ENCODE measurements around the gene NUP133. TPM values are rescaled to one million over a fixed set of nuclear protein-coding genes. Genes with fewer than 3 reads are reported as not detected.
A peak's percentile ranks its signal among the peaks of the same experiment; 100 is the strongest.

NUP133 gene
- total and polyA plus RNA-seq, 10 of the 15 experiments (the other 5 are each of a cell fraction or from before 2014, with no cell fraction given): 10.9 to 45.4 (median 29.2) TPM

- H3K4me1 ChIP-seq (ENCODE audit: control insufficient read depth, insufficient read depth, low read length): peaks cover 17% of the 10 kb centered on the region
- H3K36me3 ChIP-seq (ENCODE audit: control insufficient read depth in 2 of 2, insufficient read depth in 2 of 2, low read length in 1 of 2): peaks cover 0 to 3% of the 10 kb centered on the region in 2 experiments; a peak in 1 of 4 replicates
- H3K4me3 ChIP-seq: no peak overlapping the region
- ATAC-seq (no peak), DNase-seq (ENCODE audit: low read depth, low spot score) (no peak), FAIRE-seq (peak; percentile 64)
- TF ChIP-seq CBFB (IDR thresholded peaks at IDR 0.05; ENCODE audit: low read depth): no peak
- TF ChIP-seq PKNOX1 (IDR thresholded peaks at IDR 0.05): no peak
- TF ChIP-seq CEBPZ (IDR thresholded peaks at IDR 0.05; ENCODE audit: low read depth, low read length): no peak
- no peak for TF ChIP-seq ZNF24 (IDR thresholded peaks at IDR 0.05)
- TF ChIP-seq SIX5 (IDR thresholded peaks at IDR 0.05; ENCODE audit: low read depth, low read length, severe bottlenecking): no peak
- no peak for TF ChIP-seq ZNF622 (IDR thresholded peaks at IDR 0.05)
- TF ChIP-seq ETV6 (conservative IDR thresholded peaks at IDR 0.05 in 1 of 2, IDR thresholded peaks at IDR 0.05 in 1 of 2; ENCODE audit: borderline replicate concordance in 1 of 2, low read depth in 1 of 2): no peak
- no peak for TF ChIP-seq RUNX3 (IDR thresholded peaks at IDR 0.05; ENCODE audit: low read length)
- TF ChIP-seq STAT3 (IDR thresholded peaks at IDR 0.05; ENCODE audit: low read depth, low read length): no peak
- no peak for TF ChIP-seq MXI1 (IDR thresholded peaks at IDR 0.05; ENCODE audit: low read depth, low read length)
- no peak for TF ChIP-seq HSF1 (IDR thresholded peaks at IDR 0.05; ENCODE audit: low read depth, low read length)
- no peak for TF ChIP-seq ZNF217 (IDR thresholded peaks at IDR 0.05)
- no peak for TF ChIP-seq RCOR1 (conservative IDR thresholded peaks at IDR 0.05; ENCODE audit: low read depth, low read length)
- BruUV-seq (replicated peaks): no TSS peak
- ChIA-PET SMC1A (ENCODE audit: uncharacterized antibody, unreplicated experiment) (no interaction called here), RAD21 (ENCODE audit: unreplicated experiment) (no interaction called here), POLR2A (no interaction called here), CTCF (no interaction called here)
- intact Hi-C loops (cut with micrococcal nuclease; ENCODE audit: unreplicated experiment) (no loop called here), in situ Hi-C loops (cut with MboI) (no loop called here)
- H3K9me3 ChIP-seq (replicated peaks; ENCODE audit: control insufficient read depth, insufficient read depth, low read length): no peaks in the 10 kb centered on the region; the same call in 2 of the 3 replicates
- peaks cover 0 to 11% of the 10 kb centered on the region in 2 experiments; a peak in 3 of 4 replicates for H3K27me3 ChIP-seq (replicated peaks in 1 of 2; ENCODE audit: control insufficient read depth in 2 of 2, insufficient read depth in 2 of 2, low read length in 1 of 2)
- 95% methylated on average over 3 of the region's 3 CpGs for WGBS (ENCODE audit: insufficient coverage, insufficient replicate concordance, low lambda C conversion rate, missing lambda C conversion rate)
- H3K27ac ChIP-seq (ENCODE audit: control insufficient read depth, insufficient read depth): no peak overlapping the region
- no peak overlapping the region for H3K4me2 ChIP-seq (ENCODE audit: control insufficient read depth, insufficient read depth)
- no peak overlapping the region for H2AFZ ChIP-seq (ENCODE audit: control insufficient read depth, low read depth, low read length)
- H4K20me1 ChIP-seq (ENCODE audit: control insufficient read depth, insufficient read depth): peaks cover 4% of the 10 kb centered on the region
- no peak overlapping the region for H3K9ac ChIP-seq (ENCODE audit: control insufficient read depth, insufficient read depth, low read length)
- no peaks in the 10 kb centered on the region for H3K79me2 ChIP-seq (ENCODE audit: control insufficient read depth, insufficient read depth, low read length)
These were observed 70.1 kb downstream of the NUP133 start for GRCh38 chr1:229438021-229438420.
